Fibroblast of upper back skin (primary cell): ENCODE results near the gene CBLIF.
"Not testable (repeated sequence)": the region's sequence is repeated elsewhere in the genome, so short reads cannot be mapped to it uniquely, and the experiment has no call there.

Source experiments
- DNase-seq: peaks from one replicate; pipeline ENCODE4 v3.0.0-alpha.2; 2013

Gene CBLIF

DNA sequence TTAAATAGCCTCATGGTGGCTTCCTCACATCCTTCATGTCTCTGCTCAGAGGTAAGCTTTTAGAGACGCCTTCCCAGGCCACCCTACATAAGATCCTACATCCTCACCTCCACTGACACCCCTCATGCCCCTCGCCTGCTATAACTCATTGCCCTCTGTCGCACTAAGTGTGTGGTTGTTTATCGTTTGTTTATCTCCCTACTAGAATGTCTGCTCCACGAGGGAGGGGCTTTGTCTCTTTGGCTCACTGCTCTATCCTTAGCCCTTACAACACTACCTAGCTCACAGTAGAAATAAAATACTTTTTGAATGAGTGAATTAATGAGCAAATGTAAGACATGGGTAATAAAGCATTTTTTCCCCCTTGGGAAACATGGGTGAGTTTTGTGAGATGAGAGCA, 1.3 kb upstream of the CBLIF start:
- DNase-seq: no peak

DNA sequence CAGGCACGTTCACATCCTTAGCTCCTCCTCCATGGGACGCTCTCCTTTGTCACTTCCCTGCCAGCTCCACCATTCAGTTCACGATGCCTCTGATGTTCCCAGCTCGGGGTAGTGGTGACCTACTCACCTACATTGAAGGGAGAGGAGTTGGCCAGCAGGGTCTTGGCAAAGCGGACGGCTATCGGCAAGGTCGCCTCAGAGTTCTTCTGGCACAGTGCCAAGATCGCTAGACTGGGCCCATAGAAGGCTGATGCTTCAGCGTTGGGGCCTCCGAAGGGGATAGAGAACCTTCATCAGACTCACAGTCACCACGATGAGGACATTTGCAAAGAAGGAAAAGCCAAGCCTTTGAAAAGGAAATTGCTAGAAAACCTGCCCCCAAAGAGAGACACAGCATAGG, 3.0 kb downstream of the CBLIF start:
- no peak for DNase-seq

DNA sequence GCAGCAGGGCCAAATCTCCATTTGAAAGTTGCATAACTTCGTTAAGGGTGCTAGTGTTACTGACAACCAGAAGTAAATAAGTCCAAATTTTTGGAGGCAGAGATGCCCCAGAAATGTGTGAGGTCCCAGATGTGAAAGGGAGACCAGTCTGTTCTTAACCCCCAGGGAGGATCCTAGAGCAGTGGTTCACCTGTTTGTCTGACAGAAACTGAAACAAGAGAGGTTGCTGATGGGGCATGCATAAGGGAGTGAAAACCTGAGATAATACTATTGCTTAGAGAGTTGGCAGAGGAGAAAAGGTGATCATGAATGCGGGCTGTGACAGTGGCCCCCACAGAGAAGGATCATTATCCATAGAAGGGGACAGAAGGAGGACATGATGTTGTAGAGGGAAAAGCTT, 3.8 kb downstream of the CBLIF start:
- no peak for DNase-seq

DNA sequence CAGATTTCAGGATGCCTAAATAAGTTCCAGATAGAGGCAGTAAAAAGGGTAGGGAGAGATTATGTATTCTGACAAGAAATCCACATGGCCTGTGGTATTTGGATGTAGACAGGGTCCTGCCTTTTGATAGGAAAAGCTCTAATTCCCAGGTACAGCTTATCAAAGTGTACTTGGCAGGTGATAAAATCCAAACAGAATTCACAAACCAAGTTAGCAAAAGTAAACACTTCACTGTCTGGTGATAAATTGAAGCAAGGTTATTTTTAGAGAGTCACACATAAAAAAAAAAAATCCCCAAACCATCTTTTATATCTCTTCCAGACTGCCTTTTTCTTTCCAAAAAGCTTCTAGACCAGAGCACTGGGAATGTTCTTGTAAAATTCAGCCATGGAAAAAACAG, 5.7 kb downstream of the CBLIF start:
- DNase-seq: no peak

DNA sequence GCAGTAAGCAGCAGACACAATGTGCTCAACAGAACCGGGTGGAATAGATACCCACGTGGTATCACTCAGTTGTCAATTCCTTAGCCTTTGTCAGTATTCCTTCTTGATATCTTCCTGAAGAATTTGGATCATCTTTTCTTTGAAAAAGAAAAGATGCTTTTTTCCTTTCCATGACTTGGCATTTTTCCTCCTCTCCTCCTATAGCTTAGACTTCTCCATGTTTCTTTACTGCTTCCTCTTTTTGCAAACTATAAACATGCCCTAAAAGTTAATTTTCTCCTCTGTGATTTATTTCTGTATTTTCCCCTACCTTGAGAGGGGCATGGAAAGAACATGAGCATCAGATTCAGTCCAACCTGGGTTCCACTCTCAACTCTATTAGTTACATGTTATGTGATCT, 11.7 kb downstream of the CBLIF start:
- DNase-seq: no peak

DNA sequence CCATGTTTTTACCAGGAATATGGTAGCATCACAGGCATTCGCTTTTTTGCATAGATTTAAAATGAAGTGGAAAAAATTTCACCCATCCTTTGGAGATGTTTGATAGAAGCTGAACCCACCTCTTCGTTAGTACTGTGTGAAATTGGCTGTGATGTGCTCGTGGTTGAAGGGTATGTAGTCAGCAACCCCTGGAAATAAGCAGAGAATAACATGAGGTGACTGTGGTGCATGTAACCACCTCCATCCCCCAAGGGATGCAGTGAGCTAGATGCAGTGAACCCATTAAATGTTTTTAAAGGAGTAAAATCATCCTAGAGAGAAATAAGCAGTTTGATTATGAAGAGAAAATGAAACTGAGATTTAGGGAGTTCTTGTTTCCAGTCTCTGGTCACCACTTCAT, 15.9 kb downstream of the CBLIF start:
- DNase-seq: no peak

DNA sequence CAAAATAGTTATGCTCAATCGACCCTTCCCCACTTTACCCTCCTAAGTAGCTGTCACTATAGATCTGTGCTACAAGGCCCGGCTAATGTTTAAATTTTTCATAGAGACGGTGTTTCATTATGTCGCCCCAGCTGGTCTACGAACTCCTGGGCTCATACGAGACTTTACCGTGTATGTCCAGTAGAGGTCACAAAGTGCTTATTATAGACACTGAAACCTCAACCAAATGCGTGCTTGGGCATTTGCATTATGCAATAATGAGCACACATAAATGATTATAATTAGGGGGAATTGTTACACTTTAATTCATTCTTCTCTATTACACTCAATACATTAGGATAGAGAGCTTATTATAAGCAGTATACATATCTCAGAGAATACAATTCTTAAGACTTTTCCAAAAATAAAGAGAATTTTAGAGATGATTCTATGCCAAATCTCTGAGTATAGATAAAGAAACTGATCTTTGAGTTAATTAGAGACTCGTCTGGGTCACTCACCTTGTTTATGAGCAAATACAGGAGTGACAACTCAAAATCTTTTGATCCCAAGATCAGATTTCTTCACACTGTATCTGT, 22.2 kb downstream of the CBLIF start:
- DNase-seq: peak; percentile 29

DNA sequence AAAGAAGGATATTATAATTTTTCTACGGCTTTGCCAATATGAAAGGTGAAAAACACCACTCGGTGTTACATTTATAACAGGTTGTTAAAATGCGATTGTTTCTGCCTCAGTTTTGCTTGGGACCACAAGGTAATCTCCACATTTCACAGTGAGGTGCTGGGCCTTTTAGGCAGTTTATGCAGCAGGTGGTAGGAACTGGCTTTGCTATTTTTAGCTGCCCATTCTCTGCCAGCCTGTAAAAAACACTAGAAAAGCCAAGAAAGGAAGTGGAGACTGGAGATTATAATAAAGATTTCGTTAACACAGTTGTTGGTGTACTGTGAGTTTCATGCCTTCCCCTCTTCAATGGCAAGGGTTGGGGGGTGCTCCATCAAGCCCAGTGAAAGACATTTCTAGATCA, 26.7 kb downstream of the CBLIF start:
- no peak for DNase-seq

DNA sequence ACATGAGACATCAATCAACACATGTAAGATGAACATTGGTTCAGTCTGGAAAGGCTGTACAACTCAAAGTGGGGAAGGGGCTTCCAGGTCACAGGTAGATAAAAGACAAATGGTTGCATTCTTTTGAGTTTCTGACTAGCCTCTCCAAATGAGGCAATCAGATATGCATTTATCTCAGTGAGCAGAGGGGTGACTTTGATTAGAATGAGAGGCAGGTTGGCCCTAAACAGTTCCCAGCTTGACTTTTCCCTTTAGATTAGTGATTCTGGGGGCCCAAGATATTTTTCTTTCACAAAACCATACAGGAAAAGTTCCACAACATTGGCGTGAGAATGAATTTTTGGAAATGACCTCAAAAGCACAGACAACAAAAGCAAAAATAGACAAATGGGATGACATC, 28.9 kb downstream of the CBLIF start:
- not testable (repeated sequence) for DNase-seq

DNA sequence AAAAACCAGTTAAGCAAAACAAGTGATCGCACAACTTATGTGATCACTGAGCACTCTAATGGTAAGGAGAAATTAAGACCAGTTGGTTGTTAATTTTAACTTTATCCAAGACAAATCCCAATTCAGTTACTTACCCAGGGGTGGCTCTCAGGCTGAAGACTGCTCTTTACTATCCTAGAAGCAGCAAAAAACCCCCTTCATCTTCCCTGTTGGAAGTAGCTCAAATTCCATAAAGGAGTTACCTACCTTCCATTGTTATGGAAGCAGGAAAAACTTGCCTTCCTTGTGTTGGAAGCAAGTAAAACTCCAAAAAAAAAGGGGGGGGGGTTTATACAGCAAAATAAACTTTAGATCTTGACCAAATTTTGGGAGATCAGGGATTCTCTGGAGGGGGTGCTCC, 29.5 kb downstream of the CBLIF start:
- DNase-seq: no peak

DNA sequence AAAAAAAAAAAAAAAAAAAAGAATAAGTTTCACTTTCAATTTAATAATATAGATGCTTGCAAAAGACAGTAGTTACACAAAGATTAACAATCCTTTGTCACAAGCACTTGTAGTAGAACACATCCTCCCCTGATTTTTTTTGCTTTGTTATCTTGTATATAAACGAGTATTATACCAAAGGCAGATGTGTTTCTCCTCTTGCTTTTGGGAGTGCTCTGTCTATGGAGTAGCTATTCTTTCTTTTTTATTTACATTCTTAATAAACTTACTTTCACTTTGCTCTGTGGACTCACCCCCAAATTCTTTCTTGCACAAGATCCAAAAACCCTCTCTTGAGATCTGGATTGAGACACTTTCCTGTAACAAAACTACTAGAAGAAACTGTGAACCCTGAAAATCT, 31.3 kb downstream of the CBLIF start:
- no peak for DNase-seq

DNA sequence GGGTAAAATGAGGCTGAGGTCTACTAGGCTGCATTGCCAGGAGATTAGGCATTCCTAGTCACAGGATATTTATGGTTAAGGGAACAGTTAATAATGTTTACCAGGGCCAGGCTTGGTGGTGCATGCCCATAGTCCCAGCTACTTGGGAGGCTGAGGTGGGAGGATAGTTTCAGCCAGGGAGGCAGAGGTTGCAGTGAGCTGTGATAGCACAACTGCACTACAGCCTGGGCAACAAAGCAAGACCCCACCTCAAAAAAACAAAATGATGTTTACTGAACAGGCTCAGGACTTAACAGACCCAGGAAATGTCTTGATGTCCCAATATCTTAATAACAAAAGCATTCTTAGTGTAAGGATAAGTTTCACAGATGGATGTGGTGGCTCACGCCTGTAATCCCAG, 31.9 kb downstream of the CBLIF start:
- DNase-seq: no peak

DNA sequence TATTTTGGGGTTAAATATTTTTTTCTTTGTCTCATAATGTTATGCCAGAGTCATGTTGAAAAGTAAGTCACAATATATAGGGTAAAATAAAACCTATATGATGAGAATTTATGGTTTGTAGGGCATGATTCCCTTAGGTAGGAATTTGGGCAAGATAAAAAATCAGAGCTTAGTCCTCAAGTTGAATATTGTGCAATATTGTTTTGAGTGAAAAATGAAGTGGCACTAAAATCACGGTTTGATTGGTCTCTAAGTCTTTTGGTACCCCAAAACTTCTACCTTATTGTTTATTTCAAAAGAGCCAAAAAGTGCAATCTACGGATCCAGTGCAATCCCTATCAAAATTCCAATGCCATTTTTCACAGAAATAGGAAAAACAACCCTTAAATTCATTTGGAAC, 33.1 kb downstream of the CBLIF start:
- no peak for DNase-seq

DNA sequence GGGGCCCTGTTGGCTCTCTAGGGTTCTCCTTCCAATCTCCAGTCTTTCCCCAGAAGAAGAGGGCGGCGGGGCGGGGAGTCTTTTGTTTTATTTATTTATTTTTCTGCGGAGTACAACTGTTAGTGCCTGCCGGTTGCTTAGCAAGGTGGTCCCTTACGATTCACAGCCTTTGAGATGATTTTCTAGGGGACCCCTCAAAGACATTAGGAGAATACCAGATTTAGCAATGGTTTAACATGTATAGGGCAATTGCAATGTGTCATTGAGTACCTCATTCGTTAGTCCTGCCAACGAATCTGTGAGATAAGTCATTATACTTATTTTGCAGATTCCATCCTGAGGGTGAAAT, 34.4 kb downstream of the CBLIF start:
- no peak for DNase-seq

DNA sequence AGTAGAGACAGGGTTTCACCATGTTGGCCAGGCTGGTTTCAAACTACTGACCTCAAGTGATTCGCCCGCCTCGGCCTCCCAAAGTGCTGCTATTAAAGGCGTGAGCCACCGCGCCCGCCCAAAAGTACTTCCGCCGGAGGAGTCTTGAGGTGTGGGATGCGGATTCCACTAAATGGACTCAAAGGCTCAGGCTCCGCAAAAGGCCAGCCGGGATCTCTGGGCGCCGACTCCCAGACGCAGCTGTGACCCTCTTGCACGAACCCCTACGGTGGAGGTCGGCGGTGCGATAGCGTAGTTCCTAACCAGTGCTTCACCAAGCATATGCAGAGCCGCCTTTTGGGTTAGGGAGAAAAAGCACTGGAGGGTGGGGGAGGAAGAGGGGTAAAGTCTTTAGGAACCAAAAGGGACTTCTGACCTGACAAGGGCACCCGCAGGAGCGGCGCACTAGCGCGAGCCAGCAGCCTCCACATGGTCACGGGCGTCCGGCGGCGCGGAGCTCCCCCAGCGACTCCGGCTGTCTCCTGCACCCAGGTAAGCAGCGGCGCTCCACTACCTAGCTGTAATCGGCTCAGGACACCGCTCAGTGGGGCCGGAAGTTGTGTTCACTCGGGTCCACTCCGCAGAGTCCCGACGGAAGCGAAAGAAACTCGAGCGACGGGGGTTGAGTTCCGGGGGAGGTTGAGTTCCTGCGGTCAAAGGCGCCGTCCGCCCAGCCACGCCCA, 34.9 kb downstream of the CBLIF start, which contains the start of gene MRPL16:
Gene MRPL16, minus strand, starts transcription at position 590 of the 722 bp plus-strand sequence. Its CDS starts 120 bp downstream, at position 470.
- peak; percentile 83 for DNase-seq

DNA sequence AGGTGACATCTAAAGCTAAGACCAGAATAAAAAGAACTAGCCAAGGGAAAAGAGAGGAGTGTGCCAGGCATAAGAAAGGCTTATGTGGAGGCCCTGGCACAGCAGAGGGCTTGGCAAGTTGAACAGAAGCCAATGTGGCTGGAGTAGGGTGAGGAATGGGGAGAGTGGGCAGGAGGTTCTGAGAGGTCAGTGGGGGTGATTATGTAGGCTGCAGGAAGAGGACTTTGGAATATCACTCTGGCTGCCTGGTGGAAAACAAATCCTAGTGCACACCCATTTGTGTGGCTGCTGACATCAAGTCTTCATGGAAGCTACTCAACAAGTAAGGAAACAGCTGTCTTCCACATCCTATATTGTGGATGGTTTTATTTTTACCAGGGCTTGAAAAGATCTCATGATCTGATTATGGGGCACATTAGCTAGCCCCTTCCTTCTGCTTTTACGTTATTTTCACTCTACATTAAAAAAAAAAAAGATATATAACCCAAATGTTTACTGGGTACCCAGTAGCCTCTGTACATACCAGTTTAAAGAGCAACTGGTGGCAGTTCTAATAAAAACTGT, 38.2 kb downstream of the CBLIF start:
- DNase-seq: no peak

DNA sequence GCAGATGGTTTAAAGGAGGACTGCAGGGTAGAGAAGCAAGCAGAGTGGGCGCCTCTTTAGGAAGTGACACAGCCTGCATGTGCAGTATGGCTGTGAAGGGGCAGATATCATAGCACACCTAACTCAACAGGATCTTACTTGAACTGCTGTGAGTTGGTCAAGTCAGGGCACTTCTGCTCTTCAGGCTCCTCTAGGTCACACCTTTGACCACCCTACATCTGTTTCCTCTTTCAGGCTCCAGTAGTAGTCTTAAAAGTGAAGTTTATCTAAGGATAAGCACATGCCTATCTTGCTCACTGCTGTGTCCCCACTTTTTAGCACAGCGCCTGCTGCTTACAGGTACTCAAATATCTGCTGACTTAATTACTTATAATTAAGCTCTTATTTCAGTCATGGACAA, 41.2 kb downstream of the CBLIF start:
- DNase-seq: no peak

DNA sequence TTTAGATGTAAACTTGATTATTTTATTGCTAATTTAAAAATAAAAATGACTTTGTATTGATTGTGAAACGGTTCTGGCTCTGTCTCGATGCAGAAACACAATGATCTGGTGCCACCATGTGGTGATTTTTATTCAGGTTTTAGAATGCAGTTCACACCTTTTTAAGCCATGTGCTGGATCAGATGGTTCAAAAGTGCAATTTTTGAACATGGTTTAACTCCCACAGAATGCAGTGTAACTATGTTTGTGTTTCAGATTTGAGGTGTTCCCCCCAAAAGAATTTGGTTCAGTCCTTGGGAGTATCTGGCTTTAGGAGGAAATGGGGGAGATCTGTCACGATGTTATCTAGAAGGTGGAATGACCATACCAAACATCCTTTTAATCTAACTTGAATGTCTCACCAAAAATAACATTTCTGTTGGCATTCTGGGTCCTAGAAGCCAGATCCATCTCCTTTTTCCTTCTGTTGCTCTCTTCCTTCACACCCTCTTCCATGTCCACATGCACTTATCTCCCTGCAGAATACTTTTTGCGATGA, 42.6 kb downstream of the CBLIF start:
- DNase-seq: peak; percentile 51

DNA sequence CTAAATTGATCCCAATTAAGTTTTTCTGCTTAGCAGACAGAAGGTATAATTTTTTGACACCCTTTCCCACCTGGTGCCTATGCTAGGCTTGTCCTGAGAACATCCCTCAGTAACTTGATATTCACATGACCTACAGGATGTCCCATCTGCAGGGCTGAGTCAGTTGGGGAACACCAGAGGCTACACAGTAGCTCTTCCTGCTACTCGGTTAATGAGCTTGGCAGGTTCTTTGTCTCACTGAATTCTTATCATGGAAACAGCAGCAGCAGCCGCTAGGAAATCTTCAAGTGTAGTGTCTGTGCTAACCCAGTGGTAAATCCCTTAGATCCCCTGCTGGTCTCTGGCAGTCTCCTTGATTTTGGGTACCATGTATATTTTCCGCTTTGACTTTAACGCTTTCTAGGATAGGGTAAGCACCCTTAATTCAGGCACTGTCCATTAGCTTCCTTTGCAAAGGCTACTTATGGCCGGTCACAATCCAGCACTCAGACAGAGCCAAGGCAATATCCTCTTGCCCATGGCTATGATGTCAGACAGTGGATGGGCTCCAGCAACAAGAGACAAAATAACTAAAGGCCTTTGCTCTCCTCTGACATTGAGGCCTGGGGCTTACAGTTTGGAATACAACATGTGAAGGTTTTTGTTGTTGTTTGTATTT, 43.2 kb downstream of the CBLIF start:
- no peak for DNase-seq

DNA sequence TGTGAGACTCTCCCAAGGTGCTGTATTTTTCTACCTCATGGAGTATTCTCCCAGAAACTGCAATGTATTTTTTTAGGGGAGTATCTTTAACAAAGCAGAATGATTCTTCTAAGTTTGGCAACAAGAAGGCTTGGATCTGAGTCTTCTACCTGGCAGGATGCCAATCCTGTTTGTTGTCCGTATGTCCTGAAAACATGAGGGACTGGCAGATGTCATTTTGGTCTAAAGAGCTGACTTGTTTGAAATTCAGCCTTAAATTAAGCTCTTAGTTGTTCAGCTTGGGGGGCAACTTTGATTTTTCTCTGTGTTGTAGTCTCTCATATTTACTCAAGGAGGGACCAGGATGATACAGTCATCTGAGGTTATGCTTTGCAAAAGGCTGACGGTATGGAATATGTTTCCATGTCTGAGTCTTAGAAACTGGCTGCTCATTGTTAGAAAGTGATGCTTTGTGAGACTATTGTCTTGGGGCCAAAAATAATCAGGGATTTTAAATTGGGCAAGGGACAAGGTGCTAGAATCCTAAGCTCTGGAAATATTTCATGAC, 44.1 kb downstream of the CBLIF start:
- DNase-seq: no peak

DNA sequence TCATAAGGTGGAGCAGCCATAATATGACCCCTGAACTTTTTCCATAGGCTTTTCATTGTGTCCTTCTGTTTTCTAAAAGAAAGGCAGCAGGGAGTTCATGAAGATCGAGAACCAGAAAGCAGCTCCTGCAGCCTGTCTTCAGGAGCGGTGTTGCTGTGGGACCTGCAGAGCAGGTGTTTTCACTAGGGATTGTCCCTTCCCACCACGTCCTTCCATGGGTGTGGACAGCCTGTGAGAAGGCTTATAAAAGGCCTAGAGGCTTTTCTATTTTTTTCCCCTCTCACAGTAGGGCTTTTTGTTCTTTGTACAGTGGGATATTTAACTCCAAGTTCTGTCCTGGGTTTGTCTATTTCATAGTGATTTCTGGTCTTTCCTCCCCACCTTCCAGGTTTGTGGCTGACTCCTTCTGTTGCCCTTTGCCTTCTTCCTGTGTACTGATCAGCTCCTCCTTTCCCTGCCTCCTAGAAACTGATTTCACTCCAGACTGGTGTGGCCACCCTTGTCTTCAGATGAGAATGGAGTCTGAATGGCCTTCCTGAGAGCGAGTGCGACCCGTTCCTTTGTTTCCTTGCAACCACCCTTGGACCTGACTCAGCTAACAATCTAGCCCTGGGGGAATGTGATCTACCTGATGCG, 44.8 kb downstream of the CBLIF start:
- DNase-seq: no peak

DNA sequence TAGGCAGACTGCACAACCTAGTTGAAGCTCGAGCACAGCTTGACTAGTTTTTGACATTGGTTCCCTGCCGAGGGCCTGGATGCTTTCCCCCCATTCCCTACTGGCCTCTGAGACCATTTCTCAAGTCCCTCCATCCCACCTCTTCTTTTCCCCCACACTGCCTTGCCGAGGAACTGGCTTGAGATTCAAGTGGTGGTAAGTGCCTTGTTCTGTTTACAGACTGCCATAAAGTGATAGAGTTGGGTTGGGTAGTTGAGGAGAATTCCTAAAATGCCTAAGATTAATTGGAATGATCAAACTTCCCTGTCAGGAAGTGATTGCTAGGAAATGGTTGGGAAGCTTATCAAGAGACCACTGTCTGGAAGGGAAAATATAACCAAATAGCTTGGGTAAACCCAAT, 50.9 kb downstream of the CBLIF start:
- DNase-seq: no peak

DNA sequence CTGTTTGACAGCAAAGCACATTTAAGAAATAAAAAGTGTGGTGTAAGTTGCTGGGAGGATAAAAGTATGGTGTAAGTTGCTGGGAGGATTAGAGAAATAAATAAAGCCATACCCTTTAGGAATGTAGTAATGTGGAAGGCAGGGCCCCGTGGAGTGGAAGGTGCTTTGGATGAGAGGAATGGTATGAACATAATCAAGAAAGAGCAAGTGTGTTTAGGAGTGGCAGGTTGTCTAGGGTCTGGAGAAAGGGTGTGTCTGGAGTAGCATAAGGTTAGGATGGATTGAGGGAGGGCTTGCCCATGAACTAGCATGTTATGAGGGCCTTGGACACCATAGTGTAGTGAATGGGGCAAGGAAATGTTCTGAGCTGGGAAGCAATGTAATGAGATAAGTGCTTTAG, 52.8 kb downstream of the CBLIF start:
- no peak for DNase-seq
